HEK293T (cell line): Measurements from ENCODE around the gene KDM2A.

Source experiments
- ARNT ChIP-seq: fragments of 450-650 bp; IDR thresholded peaks from 2 replicates; pipeline ENCODE4 v1.6.1; 2017; ENCODE audit warnings: mild to moderate bottlenecking
- FOXA1 ChIP-seq: fragments of 450-650 bp; IDR thresholded peaks from 2 replicates; pipeline ENCODE4 v1.6.1; 2016; ENCODE audit warnings: mild to moderate bottlenecking
- FOXM1 ChIP-seq: fragments of 450-650 bp; IDR thresholded peaks from 2 replicates; pipeline ENCODE4 v1.6.1; 2017; ENCODE audit warnings: mild to moderate bottlenecking, borderline replicate concordance
- HDGF ChIP-seq: fragments of 450-650 bp; IDR thresholded peaks from 2 replicates; pipeline ENCODE4 v1.6.1; 2017; ENCODE audit warnings: antibody characterized with exemption, borderline replicate concordance
- LEF1 ChIP-seq: fragments of 450-650 bp; IDR thresholded peaks from 2 replicates; pipeline ENCODE4 v1.6.1; 2017; ENCODE audit warnings: mild to moderate bottlenecking, borderline replicate concordance
- NFRKB ChIP-seq: fragments of 450-650 bp; IDR thresholded peaks from 2 replicates; pipeline ENCODE4 v1.6.1; 2016; ENCODE audit warnings: mild to moderate bottlenecking, moderate library complexity
- SP1 ChIP-seq: fragments of 450-650 bp; IDR thresholded peaks from 2 replicates; pipeline ENCODE4 v1.6.1; 2017
- SUZ12 ChIP-seq: fragments of 450-650 bp; IDR thresholded peaks from 2 replicates; pipeline ENCODE4 v1.6.1; 2016; ENCODE audit warnings: mild to moderate bottlenecking
- TARDBP ChIP-seq: fragments of 450-650 bp; IDR thresholded peaks from 2 replicates; pipeline ENCODE4 v1.6.1; 2016

DNA sequence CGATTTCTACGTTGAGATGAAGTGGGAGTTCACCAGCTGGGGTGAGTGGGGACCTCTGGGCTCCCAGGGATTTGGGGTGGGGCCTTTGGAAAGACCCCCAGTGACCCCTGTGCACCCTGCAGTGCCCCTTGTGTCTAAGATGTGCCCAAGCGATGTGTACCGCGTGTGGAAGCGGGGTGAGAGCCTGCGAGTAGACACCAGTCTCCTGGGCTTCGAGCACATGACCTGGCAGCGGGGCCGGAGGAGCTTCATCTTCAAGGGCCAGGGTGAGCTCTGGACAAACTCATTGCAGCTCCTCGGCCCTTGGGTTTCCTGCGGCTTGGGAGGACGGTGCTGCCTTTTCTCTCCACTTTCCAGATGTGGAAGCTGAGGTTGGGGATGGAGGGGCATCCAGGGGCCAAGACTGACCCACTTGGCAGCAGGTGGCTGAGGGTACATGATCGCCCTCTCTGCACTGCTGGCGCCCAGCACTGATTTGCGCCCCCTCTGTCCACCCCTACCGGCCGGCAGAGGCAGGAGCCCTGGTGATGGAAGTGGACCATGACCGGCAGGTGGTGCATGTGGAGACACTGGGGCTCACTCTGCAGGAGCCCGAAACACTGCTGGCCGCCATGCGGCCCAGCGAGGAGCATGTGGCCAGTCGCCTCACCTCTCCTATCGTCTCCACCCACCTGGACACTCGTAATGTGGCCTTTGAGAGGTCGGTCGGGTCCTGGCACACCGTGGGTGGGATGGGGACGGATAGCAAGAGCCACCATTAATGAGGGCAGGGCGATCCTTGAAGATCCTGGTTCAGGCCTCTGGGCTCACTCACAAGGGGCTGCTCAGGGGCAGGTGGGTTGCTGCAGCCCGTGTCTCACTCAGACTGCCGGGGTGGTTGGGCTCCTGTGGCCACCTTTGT is 172.7 kb downstream of the KDM2A start:
- no peak for TF ChIP-seq ARNT
- TF ChIP-seq SUZ12: no peak
- TF ChIP-seq NFRKB: no peak
- TF ChIP-seq SP1: no peak
- no peak for TF ChIP-seq LEF1
- TF ChIP-seq TARDBP: no peak
- no peak for TF ChIP-seq FOXA1
- no peak for TF ChIP-seq FOXM1
- no peak for TF ChIP-seq HDGF
